Fibroblast of skin of right quadriceps (primary cell): Measurements from ENCODE around the gene PTGES3L.

Experiments
- DNase-seq: peaks from one replicate; pipeline ENCODE4 v3.0.0-alpha.2; 2013

Gene PTGES3L

GRCh38 chr17:42918902-42919521, 60.9 kb downstream of the PTGES3L start:
- no peak for DNase-seq
